Measurements from ENCODE around the gene MIGA2. TPM values are rescaled to one million over a fixed set of nuclear protein-coding genes. Genes with fewer than 3 reads are reported as not detected.
A peak's percentile ranks its signal among the peaks of the same experiment; 100 is the strongest.

MIGA2 gene
- total and polyA plus RNA-seq, 10 donors, result 20.2 to 47.1 (median 34.4) TPM

GRCh38 chr9:129071526-129072126, 35.2 kb downstream of the MIGA2 start:
- WGBS, 5 donors, result 56 to 75% (median 61%) methylated on average over 7 to 10 of the region's 10 CpGs
- peaks cover 3 to 53% (median 28%) of the 10 kb centered on the region in 6 donors for H3K4me1 ChIP-seq
- TF ChIP-seq POLR2AphosphoS5 (IDR thresholded peaks at IDR 0.05) (peak in 1 of 3 donors; percentile 17), POLR2A (IDR thresholded peaks at IDR 0.05) (no peak)
- peak overlapping the region in 4 of 8 donors; percentile 4 to 91 (median 84) for H3K27ac ChIP-seq
- no peaks in the 10 kb centered on the region for H3K27me3 ChIP-seq (replicated peaks in 1 of 7)
- H3K9me3 ChIP-seq, result no peaks in the 10 kb centered on the region
- H3K36me3 ChIP-seq, result peaks cover 0 to 54% (median 26%) of the 10 kb centered on the region in 6 donors
- H3K4me3 ChIP-seq, result no peak overlapping the region
- intact Hi-C loops (cut with DNase I; ENCODE audit: low total_unique reads), result no loop called here
- no peak for DNase-seq

- TF ChIP-seq POLR2A (IDR thresholded peaks at IDR 0.05) (no peak), CTCF (IDR thresholded peaks at IDR 0.05 in 8 of 11, conservative IDR thresholded peaks at IDR 0.05 in 3 of 11) (no peak)
- peaks cover 0 to 50% (median 25%) of the 10 kb centered on the region in 6 donors for H3K36me3 ChIP-seq
- no peaks in the 10 kb centered on the region for H3K27me3 ChIP-seq (replicated peaks in 1 of 7)
- no peaks in the 10 kb centered on the region for H3K9me3 ChIP-seq
- H3K4me3 ChIP-seq, result no peak overlapping the region
- H3K27ac ChIP-seq, result peak overlapping the region in 4 of 8 donors; percentile 4 to 91 (median 63)
- 67 to 80% (median 77%) methylated on average over 9 of the region's 9 CpGs for WGBS, 5 donors
- DNase-seq, result no peak
- intact Hi-C loops (cut with DNase I; ENCODE audit: low total_unique reads), result no loop called here
- peaks cover 3 to 53% (median 28%) of the 10 kb centered on the region in 6 donors for H3K4me1 ChIP-seq
These were observed 35.7 kb downstream of the MIGA2 start for GRCh38 chr9:129072171-129072570.

- Histone ChIP-seq H3K4me3 (no peak overlapping the region), H3K9me3 (no peaks in the 10 kb centered on the region), H3K27me3 (replicated peaks in 1 of 7) (no peaks in the 10 kb centered on the region), H3K4me1 (peaks cover 3 to 45% (median 25%) of the 10 kb centered on the region in 6 donors), H3K27ac (peak overlapping the region in 2 of 8 donors; percentile 35 to 40), H3K36me3 (peaks cover 0 to 38% (median 13%) of the 10 kb centered on the region in 6 donors)
- intact Hi-C loops (cut with DNase I; ENCODE audit: low total_unique reads), result no loop called here
- no peak for DNase-seq
- TF ChIP-seq CTCF (IDR thresholded peaks at IDR 0.05 in 8 of 11, conservative IDR thresholded peaks at IDR 0.05 in 3 of 11) (no peak), POLR2AphosphoS5 (IDR thresholded peaks at IDR 0.05) (no peak), POLR2A (IDR thresholded peaks at IDR 0.05) (no peak)
- 76 to 84% (median 80%) methylated on average over 8 of the region's 8 CpGs for WGBS, 5 donors
These were observed 37.0 kb downstream of the MIGA2 start for GRCh38 chr9:129073404-129073803.

GRCh38 chr9:129074106-129074505, 37.7 kb downstream of the MIGA2 start:
- H3K27me3 ChIP-seq (replicated peaks in 1 of 7), result no peaks in the 10 kb centered on the region
- H3K36me3 ChIP-seq, result peaks cover 0 to 31% (median 9%) of the 10 kb centered on the region in 6 donors
- no peak for DNase-seq
- H3K9me3 ChIP-seq, result no peaks in the 10 kb centered on the region
- TF ChIP-seq POLR2A (IDR thresholded peaks at IDR 0.05) (no peak), CTCF (IDR thresholded peaks at IDR 0.05 in 8 of 11, conservative IDR thresholded peaks at IDR 0.05 in 3 of 11) (no peak), POLR2AphosphoS5 (IDR thresholded peaks at IDR 0.05) (no peak)
- WGBS, 5 donors, result 74 to 89% (median 80%) methylated on average over 3 of the region's 3 CpGs
- intact Hi-C loops (cut with DNase I; ENCODE audit: low total_unique reads), result no loop called here
- peaks cover under 1 to 39% (median 18%) of the 10 kb centered on the region in 6 donors for H3K4me1 ChIP-seq
- peak overlapping the region in 2 of 8 donors; percentile 27 to 35 for H3K27ac ChIP-seq
- H3K4me3 ChIP-seq, result no peak overlapping the region

All from spleen (tissue), 11 donors.